Activated naive CD8-positive, alpha-beta T cell treated with anti-CD3 and anti-CD28 coated beads for 36 hours (primary cell): ENCODE data around the gene C10orf95. TPM values are rescaled to one million over a fixed set of nuclear protein-coding genes. Genes with fewer than 3 reads are reported as not detected.

ENCODE experiments used
- DNase-seq: peaks from one replicate; pipeline ENCODE4 v3.0.0; 2021
- H3K27ac Mint-ChIP-seq: one replicate; pipeline ENCODE4 v1.8.0; 2022; ENCODE audit warnings: mild to moderate bottlenecking, moderate library complexity, mixed read lengths
- H3K27me3 Mint-ChIP-seq: one replicate; pipeline ENCODE4 v1.8.0; 2022; ENCODE audit warnings: mild to moderate bottlenecking, mixed read lengths
- H3K36me3 Mint-ChIP-seq: one replicate; pipeline ENCODE4 v1.8.0; 2021; ENCODE audit warnings: mild to moderate bottlenecking, mixed read lengths
- H3K4me1 Mint-ChIP-seq: one replicate; pipeline ENCODE4 v1.8.0; 2021; ENCODE audit warnings: mixed read lengths
- H3K4me3 Mint-ChIP-seq: one replicate; pipeline ENCODE4 v1.8.0; 2022; ENCODE audit warnings: mild to moderate bottlenecking, moderate library complexity, mixed read lengths
- H3K9me3 Mint-ChIP-seq: one replicate; pipeline ENCODE4 v1.8.0; 2022; ENCODE audit warnings: mixed read lengths
- total RNA-seq, 2 experiments: library from RNA; stranded (reverse); gene quantifications; one replicate each; pipeline ENCODE4 v1.2.3, GENCODE V29; 2021

Gene C10orf95
- total RNA-seq, 2 experiments from 2014 or later, result 0.49 to 0.62 TPM

DNA sequence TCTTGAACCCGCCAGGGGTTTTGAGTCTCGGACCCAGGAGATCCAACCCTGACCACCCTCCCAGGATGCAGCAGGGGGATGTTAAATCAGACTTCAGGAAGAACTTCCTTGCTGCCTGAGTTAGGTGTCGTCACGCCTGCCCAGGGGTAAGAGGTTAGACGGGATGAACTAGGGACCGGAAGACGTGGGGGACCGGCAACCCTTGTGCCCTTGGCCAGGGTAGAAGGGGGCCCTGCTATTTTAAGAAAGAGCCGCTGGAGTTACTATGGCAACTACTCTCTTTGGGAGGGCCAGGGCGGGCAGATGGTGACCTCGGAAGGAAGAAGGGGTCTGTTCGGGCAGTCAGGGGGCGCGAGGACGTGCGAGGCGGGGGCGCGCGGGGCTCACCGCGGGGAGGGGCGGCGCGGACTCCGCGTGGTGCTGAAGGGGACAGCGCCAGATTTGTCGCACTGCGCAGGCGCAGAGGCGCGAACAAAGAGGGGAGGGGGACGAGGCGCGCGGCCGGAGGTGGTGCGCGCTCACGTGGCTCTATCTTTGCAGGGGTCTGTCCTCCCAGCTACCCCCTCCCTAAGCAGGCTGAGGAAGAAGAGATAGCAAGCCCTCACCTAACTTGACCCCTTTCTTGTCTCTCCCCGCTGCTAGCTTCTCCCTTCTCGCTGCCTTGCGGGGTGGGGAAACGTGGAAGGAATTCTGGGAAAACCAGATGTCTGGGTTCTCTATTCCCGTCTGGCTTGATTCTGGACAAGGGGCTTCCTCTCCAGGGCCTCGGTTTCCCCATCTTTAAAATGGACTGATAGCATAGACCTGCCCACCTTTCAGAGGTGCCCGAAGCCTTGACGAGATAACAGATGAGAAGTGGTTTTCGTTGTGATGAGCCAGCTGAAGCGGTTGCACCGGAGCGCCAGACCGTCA, 31.8 kb downstream of the C10orf95 start:
- Mint-ChIP-seq H3K27me3 (peaks cover 36% of the 10 kb centered on the region), H3K4me1 (peaks cover 28% of the 10 kb centered on the region), H3K9me3 (no peaks in the 10 kb centered on the region), H3K36me3 (peaks cover 9% of the 10 kb centered on the region), H3K4me3 (peak overlapping the region; percentile 95), H3K27ac (peak overlapping the region; percentile 65)
- peak; percentile 74 for DNase-seq

DNA sequence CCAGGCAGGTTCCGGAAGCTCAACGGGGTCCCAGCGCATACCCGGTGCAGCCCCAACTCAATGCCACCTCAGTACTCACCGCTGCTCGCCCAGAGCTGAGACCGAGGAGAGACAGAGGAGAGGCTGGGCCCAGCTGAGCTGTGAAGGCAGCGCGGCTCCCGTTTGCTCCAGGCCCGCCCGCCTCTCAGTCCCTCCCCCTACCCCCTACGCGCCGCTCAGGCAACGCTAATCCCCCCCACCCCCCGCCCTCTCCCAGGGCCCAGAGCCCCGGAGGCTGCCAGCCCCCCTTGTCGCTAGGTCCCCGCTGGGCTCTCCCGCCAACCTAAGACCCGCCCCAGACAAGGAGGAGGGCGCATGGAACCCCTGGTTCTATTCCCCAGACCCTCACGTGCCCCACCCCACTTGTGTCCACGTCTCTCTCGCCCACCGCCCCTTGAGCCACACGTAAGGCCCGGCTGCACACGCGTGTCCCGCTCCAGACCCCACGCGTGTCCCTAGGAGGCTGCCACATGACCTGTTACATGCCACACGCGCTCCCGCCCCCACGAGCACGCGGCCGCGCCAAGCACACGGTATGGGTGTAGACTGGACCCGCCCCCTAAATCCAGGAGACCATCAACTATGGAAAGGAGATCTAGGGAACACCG, 32.6 kb downstream of the C10orf95 start, which contains the start of gene PSD:
Gene PSD, minus strand, starts transcription at position 164 of the 647 bp plus-strand sequence. CDS start 1,747 bp downstream, outside the sequence.
- Mint-ChIP-seq H3K9me3 (no peaks in the 10 kb centered on the region), H3K36me3 (peaks cover 9% of the 10 kb centered on the region), H3K27ac (peak within 1 kb of the TSS; percentile 65), H3K4me3 (peak within 1 kb of the TSS; percentile 95), H3K27me3 (peaks cover 38% of the 10 kb centered on the region), H3K4me1 (peaks cover 27% of the 10 kb centered on the region)
- DNase-seq, result no peak

DNA sequence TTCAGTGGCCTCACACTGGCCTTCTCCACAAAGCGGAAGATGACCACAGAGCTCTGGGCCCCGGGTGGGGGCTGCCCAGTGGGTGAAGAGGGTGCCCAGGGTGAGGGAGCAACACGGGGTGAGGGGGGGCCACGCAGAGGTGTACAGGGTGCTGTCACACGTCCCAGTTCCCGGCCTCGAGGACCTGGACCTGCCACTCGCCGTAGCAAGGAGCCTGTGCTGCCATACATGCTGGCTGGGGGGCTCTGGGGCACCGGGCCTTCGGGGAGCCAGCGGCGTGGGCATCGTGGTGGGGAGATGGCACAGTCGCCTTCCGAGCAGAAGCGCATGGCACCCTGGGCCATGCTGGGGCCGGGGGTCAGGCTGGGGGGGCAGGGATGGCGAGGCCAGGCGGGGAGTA, 34.6 kb downstream of the C10orf95 start:
- Mint-ChIP-seq H3K4me1 (peaks cover 29% of the 10 kb centered on the region), H3K27ac (no peak overlapping the region), H3K27me3 (peaks cover 38% of the 10 kb centered on the region), H3K36me3 (peaks cover 2% of the 10 kb centered on the region), H3K9me3 (no peaks in the 10 kb centered on the region), H3K4me3 (no peak overlapping the region)
- no peak for DNase-seq

DNA sequence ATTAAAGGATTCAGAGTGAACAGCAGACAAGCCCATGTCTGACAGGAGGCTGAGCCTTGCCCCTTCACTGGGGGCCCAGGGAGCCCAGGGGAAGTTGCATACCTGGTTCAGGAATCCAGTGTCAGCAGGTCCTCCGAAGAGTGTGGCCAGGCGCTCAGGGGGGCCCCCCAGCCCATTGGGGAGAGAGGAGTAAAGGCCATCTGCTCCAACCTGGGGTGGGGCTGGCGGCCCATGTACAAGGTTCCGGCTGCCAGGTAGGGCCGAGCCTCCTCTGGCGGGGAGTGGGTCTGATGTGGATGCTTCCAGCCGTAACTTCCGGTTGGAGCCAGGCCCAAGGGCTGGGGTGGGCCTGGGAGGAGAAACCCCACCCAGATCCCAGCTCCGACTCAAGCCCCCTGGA, 35.1 kb downstream of the C10orf95 start:
- Mint-ChIP-seq H3K27me3 (peaks cover 40% of the 10 kb centered on the region), H3K4me1 (peaks cover 32% of the 10 kb centered on the region), H3K9me3 (no peaks in the 10 kb centered on the region), H3K4me3 (no peak overlapping the region), H3K27ac (no peak overlapping the region), H3K36me3 (peaks cover 2% of the 10 kb centered on the region)
- DNase-seq, result no peak

DNA sequence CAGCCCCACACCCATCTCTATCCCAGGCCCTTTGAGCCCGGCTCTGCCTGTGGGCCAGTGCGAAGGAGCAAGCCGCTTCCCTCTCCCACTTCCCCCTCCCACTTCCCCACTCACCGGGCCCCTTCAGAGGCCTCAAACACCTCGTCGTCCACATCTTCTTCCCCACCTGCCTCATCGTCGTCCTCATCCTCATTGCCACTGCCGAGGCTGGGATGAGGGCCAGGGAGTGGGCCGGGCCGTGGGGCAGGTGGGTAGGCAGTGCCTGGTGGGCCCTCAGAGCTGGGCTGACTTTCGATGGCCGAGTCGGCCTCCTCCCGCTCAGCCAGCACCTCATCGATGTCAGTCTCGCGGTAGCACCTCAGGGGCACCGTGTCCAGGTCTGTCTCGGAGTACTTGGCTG, 36.6 kb downstream of the C10orf95 start:
- Mint-ChIP-seq H3K4me3 (no peak overlapping the region), H3K27ac (no peak overlapping the region), H3K27me3 (peaks cover 39% of the 10 kb centered on the region), H3K4me1 (peaks cover 31% of the 10 kb centered on the region), H3K36me3 (no peaks in the 10 kb centered on the region), H3K9me3 (no peaks in the 10 kb centered on the region)
- DNase-seq, result no peak

DNA sequence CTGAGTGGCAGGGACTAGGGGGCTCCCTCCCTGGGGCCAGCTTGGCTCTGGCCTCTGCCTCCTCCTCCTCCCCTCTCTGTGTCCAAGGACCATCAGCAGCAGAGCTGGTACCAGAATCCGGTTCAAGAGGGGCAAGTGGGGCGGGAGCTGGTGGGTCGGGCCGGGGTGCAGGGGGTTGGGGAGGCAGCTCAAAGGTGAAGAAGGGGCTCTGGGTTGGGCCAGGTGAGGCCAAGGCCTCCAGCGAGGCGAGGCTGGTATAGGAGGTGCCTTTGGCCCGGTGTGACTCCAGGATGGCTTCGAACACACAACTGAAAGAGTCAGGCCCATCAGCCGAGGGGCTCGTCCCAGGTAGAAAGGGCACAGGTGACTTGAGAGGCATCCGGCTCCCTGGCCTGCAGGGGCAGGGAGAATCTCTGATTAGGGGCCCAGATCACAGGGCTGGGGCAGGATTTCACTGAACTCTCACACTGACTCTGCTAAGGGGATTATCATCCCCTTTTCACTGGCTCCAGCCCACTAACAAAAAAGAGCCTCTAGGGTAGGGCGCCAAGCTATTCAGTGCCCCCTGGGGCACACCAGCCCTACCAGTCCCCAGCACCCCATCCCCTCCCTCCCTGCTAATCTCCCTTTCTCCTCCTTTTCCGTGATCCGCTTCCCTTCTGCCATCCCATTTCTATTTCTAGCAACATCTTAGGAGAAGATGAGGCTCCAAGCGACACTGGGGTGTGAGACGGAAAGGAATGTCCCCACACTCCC, 37.4 kb downstream of the C10orf95 start:
- Mint-ChIP-seq H3K4me1 (peaks cover 28% of the 10 kb centered on the region), H3K27me3 (peaks cover 35% of the 10 kb centered on the region), H3K9me3 (no peaks in the 10 kb centered on the region), H3K27ac (no peak overlapping the region), H3K36me3 (no peaks in the 10 kb centered on the region), H3K4me3 (no peak overlapping the region)
- DNase-seq, result no peak

DNA sequence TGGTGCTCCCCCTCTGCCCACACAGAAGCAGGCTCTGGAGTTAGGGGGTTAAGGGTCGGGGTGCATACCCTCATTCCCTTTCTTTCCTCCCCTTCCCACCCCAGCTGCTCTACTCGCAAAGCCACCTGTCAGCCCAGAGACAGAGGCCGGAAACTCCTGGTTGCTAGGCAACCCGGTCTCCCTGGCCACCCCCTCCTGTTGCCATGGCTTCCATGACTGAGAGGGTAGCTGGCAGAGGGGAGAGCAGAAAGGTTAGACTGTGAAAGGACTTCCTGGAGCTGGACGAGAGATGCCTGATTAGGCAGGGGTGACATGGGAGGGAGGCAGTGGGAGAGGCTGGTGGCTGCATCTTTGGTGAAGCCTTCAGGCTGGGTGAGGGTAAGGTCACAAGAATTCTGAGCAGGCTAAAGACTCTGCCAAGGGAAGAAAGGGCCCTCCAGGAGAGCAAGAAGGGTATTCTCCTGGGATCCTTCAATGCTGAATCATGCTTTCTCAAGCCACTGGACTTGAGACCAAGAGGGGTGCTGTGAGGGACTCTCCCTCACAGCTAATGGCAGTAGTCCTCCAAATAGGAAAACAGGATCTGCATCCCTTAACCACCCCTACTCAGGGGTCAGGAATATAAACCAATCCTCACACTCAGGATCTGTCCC, 38.2 kb downstream of the C10orf95 start:
- H3K27ac Mint-ChIP-seq, result no peak overlapping the region
- H3K4me3 Mint-ChIP-seq, result no peak overlapping the region
- H3K36me3 Mint-ChIP-seq, result no peaks in the 10 kb centered on the region
- peaks cover 30% of the 10 kb centered on the region for H3K27me3 Mint-ChIP-seq
- peak; percentile 71 for DNase-seq
- H3K4me1 Mint-ChIP-seq, result peaks cover 29% of the 10 kb centered on the region
- H3K9me3 Mint-ChIP-seq, result no peaks in the 10 kb centered on the region

DNA sequence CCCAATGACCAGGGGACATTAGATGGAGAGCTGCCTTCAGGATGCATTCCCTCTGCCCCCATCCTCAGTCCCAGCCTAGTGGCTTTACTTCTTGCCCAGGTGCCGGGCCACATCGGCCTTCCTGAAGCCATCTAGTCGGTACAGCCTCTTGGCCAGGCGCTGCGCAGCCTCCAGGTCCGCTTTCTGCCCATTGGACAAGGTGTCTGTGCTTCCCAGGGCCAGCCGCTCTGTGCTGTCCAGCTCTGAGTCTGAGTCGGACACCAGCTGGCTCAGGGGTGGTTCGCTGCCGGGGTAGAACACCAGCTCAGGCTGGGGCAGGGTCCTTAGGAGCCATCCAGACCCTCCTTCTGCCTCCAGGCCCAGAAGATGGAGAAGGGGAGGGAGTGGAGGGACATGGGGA, 39.0 kb downstream of the C10orf95 start:
- no peak for DNase-seq
- no peaks in the 10 kb centered on the region for H3K36me3 Mint-ChIP-seq
- H3K27me3 Mint-ChIP-seq, result peaks cover 21% of the 10 kb centered on the region
- no peaks in the 10 kb centered on the region for H3K9me3 Mint-ChIP-seq
- H3K27ac Mint-ChIP-seq, result no peak overlapping the region
- no peak overlapping the region for H3K4me3 Mint-ChIP-seq
- peaks cover 37% of the 10 kb centered on the region for H3K4me1 Mint-ChIP-seq

DNA sequence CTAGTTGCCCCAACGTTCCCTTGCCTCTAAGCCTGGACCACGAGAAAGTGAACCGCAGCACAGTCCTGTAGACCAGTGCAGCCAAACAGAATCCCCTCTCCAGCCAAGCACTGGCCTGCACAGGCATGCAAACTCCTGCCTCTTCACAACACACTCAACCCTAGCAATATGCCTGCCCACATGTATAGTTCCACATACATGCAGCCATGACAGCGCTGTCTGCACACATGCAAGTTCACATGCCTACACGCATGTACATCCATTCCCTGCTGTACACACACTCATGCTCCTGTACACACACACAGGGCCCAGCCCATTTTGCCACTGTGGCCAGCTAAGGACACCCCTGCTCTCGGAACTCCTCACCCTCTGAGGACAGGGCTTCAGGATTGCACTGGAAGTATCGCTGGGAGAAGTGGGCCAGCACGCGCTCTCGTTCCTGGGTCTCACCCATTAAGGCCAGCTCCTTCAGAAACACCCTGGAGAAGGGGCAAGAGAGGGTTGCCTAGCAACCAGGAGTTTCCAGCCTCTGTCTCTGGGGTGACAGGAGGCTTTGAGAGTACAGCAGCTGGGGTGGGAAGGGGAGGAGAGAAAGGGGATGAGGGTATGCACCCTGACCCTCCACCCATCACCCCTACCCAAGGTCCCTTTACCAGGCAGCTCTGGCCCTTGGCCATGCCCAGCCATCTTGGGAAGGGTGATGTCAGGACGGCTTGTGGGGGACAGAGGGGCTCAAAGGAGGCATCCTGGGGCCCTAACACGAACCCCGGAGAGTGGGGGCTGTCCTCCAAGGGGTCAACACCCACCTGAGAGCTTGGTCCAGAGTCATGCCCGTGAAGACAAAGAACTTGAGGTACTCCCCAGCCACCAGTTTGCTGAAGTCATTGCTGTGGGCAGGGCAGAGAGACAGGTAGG, 39.7 kb downstream of the C10orf95 start:
- H3K36me3 Mint-ChIP-seq, result no peaks in the 10 kb centered on the region
- peak overlapping the region; percentile 62 for H3K4me3 Mint-ChIP-seq
- H3K27ac Mint-ChIP-seq, result peak overlapping the region; percentile 42
- H3K4me1 Mint-ChIP-seq, result peaks cover 41% of the 10 kb centered on the region
- peaks cover 16% of the 10 kb centered on the region for H3K27me3 Mint-ChIP-seq
- DNase-seq, result no peak
- H3K9me3 Mint-ChIP-seq, result no peaks in the 10 kb centered on the region

DNA sequence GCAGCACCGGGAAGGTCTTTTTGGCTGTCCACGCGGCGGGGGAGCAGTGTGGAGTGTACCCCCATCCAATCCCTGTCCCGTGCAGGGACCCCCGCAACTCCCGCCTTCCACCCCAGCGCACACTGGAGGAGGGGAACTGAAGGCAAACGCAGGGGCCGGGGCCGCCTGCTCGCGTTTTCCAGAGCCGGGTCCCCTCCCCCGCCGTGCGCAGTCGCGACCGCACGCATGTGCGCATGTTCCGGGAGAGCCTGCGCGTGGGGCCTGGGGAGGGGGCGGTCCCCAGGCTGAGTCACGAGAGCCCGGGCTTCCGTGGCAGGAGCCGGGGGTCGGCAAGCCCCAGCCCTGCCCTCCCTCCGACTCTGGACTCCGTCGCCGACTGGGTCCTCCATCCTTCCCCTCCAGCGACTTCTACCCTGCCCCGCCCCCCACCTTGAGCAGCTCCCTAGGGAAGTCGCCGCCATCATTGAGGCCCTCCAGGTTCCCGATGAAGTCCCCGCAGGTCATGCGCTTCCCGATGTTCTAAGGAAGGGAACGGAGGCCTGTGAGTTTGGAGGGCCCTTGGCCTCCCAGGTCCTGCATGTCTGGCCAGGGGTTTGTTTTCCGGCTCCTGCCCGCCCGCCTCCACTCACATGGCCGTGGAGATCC, 40.8 kb downstream of the C10orf95 start:
- Mint-ChIP-seq H3K27ac (peak overlapping the region; percentile 65), H3K9me3 (no peaks in the 10 kb centered on the region), H3K4me1 (peaks cover 49% of the 10 kb centered on the region), H3K36me3 (peaks cover 1% of the 10 kb centered on the region), H3K27me3 (peaks cover 12% of the 10 kb centered on the region), H3K4me3 (peak overlapping the region; percentile 75)
- DNase-seq, result peak; percentile 71

DNA sequence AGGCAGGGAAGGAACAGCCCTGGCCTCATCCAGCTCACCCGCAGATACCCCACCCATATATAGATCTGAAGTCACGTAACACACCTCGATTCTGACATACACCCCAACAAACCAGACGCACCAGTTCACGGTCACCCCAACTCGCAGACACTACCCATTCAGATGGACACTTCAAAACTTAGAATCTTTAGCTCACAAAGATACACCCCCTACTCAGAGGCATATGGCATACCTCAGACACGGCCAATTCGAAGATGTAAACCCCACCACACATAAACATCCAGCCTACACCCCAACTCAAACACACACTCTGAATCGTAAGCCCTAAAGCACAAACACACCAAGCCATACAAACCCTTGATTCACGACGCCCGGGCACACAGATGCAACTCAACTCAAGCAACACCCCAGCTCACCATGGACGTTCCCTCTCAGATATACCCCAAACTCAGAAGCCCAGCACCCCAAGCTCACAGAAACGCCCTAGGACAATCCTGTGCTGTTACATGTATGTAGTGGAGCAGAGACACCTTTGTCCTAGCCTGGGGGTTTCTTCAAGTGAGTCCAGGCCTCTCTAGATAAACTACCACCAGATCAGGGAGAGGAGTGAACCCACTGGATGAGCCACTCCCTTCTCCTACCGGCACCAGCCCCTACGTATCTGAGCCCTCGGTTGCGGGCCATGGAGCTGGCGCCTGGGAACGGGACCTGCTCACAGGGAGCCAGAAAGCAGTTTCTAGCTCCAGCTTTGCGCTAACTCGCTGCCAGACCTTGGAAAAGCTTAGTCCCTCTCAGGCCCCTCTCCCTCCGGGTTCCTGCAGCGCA, 41.5 kb downstream of the C10orf95 start:
- H3K36me3 Mint-ChIP-seq, result peaks cover 1% of the 10 kb centered on the region
- peaks cover 11% of the 10 kb centered on the region for H3K27me3 Mint-ChIP-seq
- peak overlapping the region; percentile 65 for H3K27ac Mint-ChIP-seq
- peak overlapping the region; percentile 75 for H3K4me3 Mint-ChIP-seq
- peaks cover 50% of the 10 kb centered on the region for H3K4me1 Mint-ChIP-seq
- DNase-seq, result no peak
- no peaks in the 10 kb centered on the region for H3K9me3 Mint-ChIP-seq

DNA sequence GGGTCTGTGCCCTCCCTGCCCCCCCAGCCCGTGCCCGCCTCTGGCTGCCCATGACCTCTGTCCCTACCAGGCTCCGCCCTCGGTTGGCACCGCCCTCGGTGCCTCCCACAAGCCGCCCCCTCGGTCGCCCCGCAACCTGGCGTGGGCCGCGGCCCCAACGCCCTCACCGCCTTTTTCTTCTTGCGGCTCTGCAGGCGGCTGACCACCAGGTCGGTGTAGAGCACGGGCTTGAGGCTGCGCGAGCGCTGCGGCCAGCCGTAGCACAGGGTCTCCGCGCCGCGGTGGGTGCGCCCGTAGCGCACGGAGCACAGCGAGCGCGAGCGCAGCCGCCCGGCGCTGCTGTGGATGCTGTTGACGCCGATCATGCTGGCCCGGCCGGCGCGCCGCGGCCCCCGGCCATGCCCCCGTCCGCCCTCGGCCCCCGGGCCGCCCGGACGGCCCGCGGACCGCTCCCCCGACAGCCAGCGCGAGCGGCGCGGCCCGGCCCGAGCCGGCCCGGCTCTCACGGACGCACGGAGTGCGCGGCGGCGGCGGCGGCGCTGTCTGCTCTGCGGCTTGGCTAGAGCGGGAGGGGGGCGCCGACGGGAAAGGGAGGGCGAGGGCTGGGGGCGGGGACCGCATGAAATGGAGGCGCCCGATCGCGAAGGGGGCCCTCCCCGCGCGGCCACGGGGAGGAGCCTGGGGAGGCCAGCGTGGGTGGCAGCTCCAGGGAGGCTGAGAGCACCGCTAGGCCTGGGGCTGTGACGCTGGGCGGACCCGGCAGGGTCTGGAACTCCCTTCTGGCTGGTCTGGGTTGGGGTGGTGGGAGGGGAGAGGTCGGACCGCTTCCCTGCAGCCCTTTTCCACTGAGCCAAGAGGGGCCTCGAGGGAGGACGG, 42.4 kb downstream of the C10orf95 start:
- peak; percentile 88 for DNase-seq
- Mint-ChIP-seq H3K9me3 (no peaks in the 10 kb centered on the region), H3K36me3 (peaks cover 1% of the 10 kb centered on the region), H3K4me3 (peak overlapping the region; percentile 75), H3K27me3 (peaks cover 7% of the 10 kb centered on the region), H3K27ac (peak overlapping the region; percentile 65), H3K4me1 (peaks cover 50% of the 10 kb centered on the region)
